IMR-90 (cell line): ENCODE measurements around the gene NPNT. TPM values are rescaled to one million over a fixed set of nuclear protein-coding genes. Genes with fewer than 3 reads are reported as not detected.

ENCODE experiments used
- ATAC-seq: fragments of 200-7000 bp; cut with Tn5 transposase; 2 replicates; pipeline ENCODE4 v1.9.1; 2020; ENCODE audit warnings: low read depth, mild to moderate bottlenecking, moderate library complexity
- BruUV-seq: library from RNA; stranded (reverse); fragments of 400-500 nt; replicated peaks from 2 replicates; lab custom pipeline; 2021; lab: Mats Ljungman, UMichigan
- CTCF ChIA-PET: fragments of 300-600 bp; formaldehyde crosslinking; extraction: SDS; loops from one replicate; lab custom pipeline; 2021; ENCODE audit warnings: antibody characterized with exemption; lab: Yijun Ruan, JAX
- POLR2A ChIA-PET: fragments of 300-600 bp; sonication (Branson Sonifier 250); formaldehyde crosslinking; loops from one replicate; lab custom pipeline; 2022; ENCODE audit warnings: antibody characterized with exemption; ENCODE audit not compliant: unreplicated experiment; lab: Charles Lee
- DNase-seq: peaks from one replicate; pipeline ENCODE4 v3.0.0; 2013
- H2AFZ ChIP-seq: replicated peaks from 2 replicates; pipeline ENCODE3; 2013; ENCODE audit warnings: low read length, mild to moderate bottlenecking; ENCODE audit not compliant: poor library complexity
- H2AK5ac ChIP-seq: 2 replicates; pipeline ENCODE4 v1.6.1; 2013; ENCODE audit warnings: low read depth, low read length, inconsistent platforms
- H2AK9ac ChIP-seq: replicated peaks from 2 replicates; pipeline ENCODE3; 2013; ENCODE audit warnings: mild to moderate bottlenecking, low read depth, low read length, moderate library complexity; ENCODE audit not compliant: poor library complexity
- H2BK120ac ChIP-seq: 2 replicates; pipeline ENCODE4 v1.6.1; 2013; ENCODE audit warnings: low read depth, low read length, inconsistent platforms
- H2BK15ac ChIP-seq: 3 replicates; pipeline ENCODE4 v1.6.1; 2013; ENCODE audit warnings: low read depth, low read length, inconsistent platforms
- H2BK20ac ChIP-seq: 2 replicates; pipeline ENCODE4 v1.6.1; 2013; ENCODE audit warnings: low read depth, mild to moderate bottlenecking, inconsistent platforms, low read length, moderate library complexity
- H2BK5ac ChIP-seq: 2 replicates; pipeline ENCODE4 v1.6.1; 2013; ENCODE audit warnings: mild to moderate bottlenecking, low read depth, low read length, inconsistent platforms; ENCODE audit not compliant: poor library complexity, severe bottlenecking
- H3K14ac ChIP-seq: replicated peaks from 2 replicates; pipeline ENCODE4 v1.6.1; 2013; ENCODE audit warnings: low read depth, low read length, inconsistent platforms
- H3K18ac ChIP-seq: 2 replicates; pipeline ENCODE4 v1.6.1; 2013; ENCODE audit warnings: low read depth, low read length, control low read depth
- H3K23ac ChIP-seq: 2 replicates; pipeline ENCODE4 v1.6.1; 2013; ENCODE audit warnings: low read depth, low read length, inconsistent platforms
- H3K27ac ChIP-seq: 2 replicates; pipeline ENCODE4 v1.5.1; 2013; ENCODE audit warnings: mild to moderate bottlenecking, control low read depth, low read length; ENCODE audit not compliant: insufficient read depth
- H3K27me3 ChIP-seq: 2 replicates; pipeline ENCODE4 v1.6.1; 2013; ENCODE audit warnings: low read length; ENCODE audit not compliant: control insufficient read depth, insufficient read depth
- H3K36me3 ChIP-seq: 2 replicates; pipeline ENCODE4 v1.6.1; 2013; ENCODE audit warnings: low read length, mixed read lengths; ENCODE audit not compliant: control insufficient read depth, insufficient read depth
- H3K4ac ChIP-seq: 2 replicates; pipeline ENCODE4 v1.6.1; 2013; ENCODE audit warnings: low read depth, low read length, inconsistent platforms
- H3K4me1 ChIP-seq: 2 replicates; pipeline ENCODE4 v1.6.1; 2013; ENCODE audit warnings: low read length, mixed read lengths; ENCODE audit not compliant: control insufficient read depth, insufficient read depth
- H3K4me2 ChIP-seq: 2 replicates; pipeline ENCODE4 v1.6.1; 2013; ENCODE audit warnings: low read depth, mild to moderate bottlenecking, control low read depth, low read length, moderate library complexity
- H3K4me3 ChIP-seq: 2 replicates; pipeline ENCODE4 v1.5.1; 2013; ENCODE audit warnings: low read depth, mild to moderate bottlenecking, control low read depth, low read length, moderate library complexity; ENCODE audit not compliant: insufficient read depth
- H3K56ac ChIP-seq: 2 replicates; pipeline ENCODE4 v1.6.1; 2013; ENCODE audit warnings: low read length, inconsistent platforms; ENCODE audit not compliant: insufficient read depth; ENCODE audit errors: extremely low read depth
- H3K79me1 ChIP-seq, 2 experiments: 2 replicates each; pipeline ENCODE4 v1.6.1; 2013; ENCODE audit warnings: low read length in 2 of 2, inconsistent platforms in 1 of 2, low read depth in 1 of 2
- H3K9ac ChIP-seq: 2 replicates; pipeline ENCODE4 v1.6.1; 2013; ENCODE audit warnings: low read depth, low read length, control low read depth
- H3K9me1 ChIP-seq: 2 replicates; pipeline ENCODE4 v1.6.1; 2013; ENCODE audit warnings: low read length, inconsistent platforms; ENCODE audit not compliant: insufficient read depth
- H3K9me3 ChIP-seq: 2 replicates; pipeline ENCODE4 v1.6.1; 2013; ENCODE audit warnings: low read length; ENCODE audit not compliant: control insufficient read depth, insufficient read depth
- H4K20me1 ChIP-seq: 2 replicates; pipeline ENCODE4 v1.6.1; 2013; ENCODE audit warnings: low read length, inconsistent platforms; ENCODE audit not compliant: insufficient read depth
- H4K5ac ChIP-seq: 2 replicates; pipeline ENCODE4 v1.6.1; 2013; ENCODE audit warnings: mild to moderate bottlenecking, low read depth, low read length, control low read depth
- H4K8ac ChIP-seq, 2 experiments: 2 replicates each; pipeline ENCODE4 v1.6.1; 2013; ENCODE audit warnings: low read depth in 2 of 2, low read length in 2 of 2, control low read depth in 1 of 2, inconsistent platforms in 1 of 2
- H4K91ac ChIP-seq: 2 replicates; pipeline ENCODE4 v1.6.1; 2013; ENCODE audit warnings: low read depth, low read length, inconsistent platforms; ENCODE audit not compliant: insufficient read depth
- BHLHE40 ChIP-seq: fragments of 150-350 bp; IDR thresholded peaks from 2 replicates; pipeline ENCODE4 v1.6.1; 2016; ENCODE audit warnings: mild to moderate bottlenecking, low read depth, low read length
- MAFK ChIP-seq: IDR thresholded peaks from 2 replicates; pipeline ENCODE4 v1.6.1; 2012; ENCODE audit warnings: low read depth, low read length, improper control_type of control experiment
- WGBS, 2 experiments: methylation state at CpG; one replicate each; pipeline versions ENCODE4 v1.1.5 to v1.1.7; 2013; ENCODE audit warnings: missing lambda C conversion rate in 2 of 2; ENCODE audit not compliant: insufficient read length in 1 of 2; ENCODE audit errors: extremely low coverage in 2 of 2; 5-methylcytosine and 5-hydroxymethylcytosine counted together
- dilution Hi-C: fragments of 300-500 bp; cut with HindIII; formaldehyde crosslinking; loops from one replicate; pipeline ENCODE4 v1.14.3; 2018; ENCODE audit warnings: low sequenced_read_pairs; ENCODE audit not compliant: unreplicated experiment
- in situ Hi-C: fragments of 300-500 bp; cut with MboI; formaldehyde crosslinking; loops from 3 replicates; pipeline ENCODE4 v1.14.3; 2019; ENCODE audit warnings: low sequenced_read_pairs, inconsistent platforms, mixed read lengths
- intact Hi-C: fragments of 100-400 bp; cut with micrococcal nuclease; formaldehyde crosslinking; loops from 2 replicates; pipeline ENCODE4 v1.10.0; 2022
- polyA plus RNA-seq, 3 experiments: library from polyadenylated mRNA; depleted of rRNA; stranded (reverse); fragments of >200 nt; gene quantifications; 2 replicates each; pipeline ENCODE4 v1.2.3, GENCODE V29; 2012; ENCODE audit warnings: low replicate concordance in 1 of 3
- total RNA-seq: library from RNA; depleted of rRNA; stranded (reverse); fragments of >200 nt; gene quantifications from 2 replicates; pipeline ENCODE4 v1.2.3, GENCODE V29; 2012

The NPNT gene
- total and polyA plus RNA-seq, 2 of the 4 experiments (the other 2 are of a cell fraction): not detected

DNA sequence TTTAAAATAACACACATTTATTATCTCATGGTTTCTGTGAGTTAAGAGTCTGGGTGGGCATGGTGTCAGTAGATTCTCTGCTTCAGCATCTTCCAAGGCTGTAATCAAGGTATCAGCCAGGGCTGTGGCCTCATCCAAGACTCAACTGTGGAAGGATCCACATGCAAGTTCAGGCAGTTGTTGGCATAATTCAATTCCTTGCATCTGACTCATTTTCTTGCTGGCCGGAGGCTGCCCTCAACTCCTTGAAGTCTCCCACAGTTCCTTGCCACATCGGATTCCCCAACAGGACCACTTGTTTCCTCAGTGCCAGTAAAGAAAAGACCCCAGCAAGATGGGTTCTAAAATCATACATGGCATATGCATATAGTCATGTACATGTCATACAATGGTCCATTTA is 93.4 kb downstream of the NPNT start:
- H3K56ac ChIP-seq: no peak overlapping the region
- H3K27ac ChIP-seq: no peak overlapping the region
- dilution Hi-C loops: no loop called here
- ChIA-PET CTCF (no interaction called here), POLR2A (no interaction called here)
- no peaks in the 10 kb centered on the region for H3K9me1 ChIP-seq
- H3K4me1 ChIP-seq: no peaks in the 10 kb centered on the region
- WGBS, 2 experiments: no CpG with 5 or more reads among the region's 2 CpGs
- intact Hi-C loops: no loop called here
- ATAC-seq: no peak
- H2BK120ac ChIP-seq: no peak overlapping the region
- H4K8ac ChIP-seq: no peak overlapping the region
- BruUV-seq: no TSS peak
- H3K9ac ChIP-seq: no peak overlapping the region
- no peak overlapping the region for H3K14ac ChIP-seq
- DNase-seq: no peak
- no peaks in the 10 kb centered on the region for H3K27me3 ChIP-seq
- no peak overlapping the region for H3K18ac ChIP-seq
- H3K4ac ChIP-seq: no peak overlapping the region
- no peak overlapping the region for H2AFZ ChIP-seq
- H3K79me1 ChIP-seq: no peaks in the 10 kb centered on the region
- H2BK15ac ChIP-seq: no peak overlapping the region
- no peak overlapping the region for H2AK9ac ChIP-seq
- in situ Hi-C loops: no loop called here
- H2BK20ac ChIP-seq: no peak overlapping the region
- H3K9me3 ChIP-seq: peaks cover 1% of the 10 kb centered on the region; the same call in 1 of the 2 replicates
- H3K4me2 ChIP-seq: no peak overlapping the region
- TF ChIP-seq BHLHE40 (no peak), MAFK (no peak)
- H3K4me3 ChIP-seq: no peak overlapping the region
- no peak overlapping the region for H2BK5ac ChIP-seq
- H3K23ac ChIP-seq: no peak overlapping the region
- no peak overlapping the region for H2AK5ac ChIP-seq
- H3K36me3 ChIP-seq: no peaks in the 10 kb centered on the region
- no peak overlapping the region for H4K91ac ChIP-seq
- H4K5ac ChIP-seq: no peak overlapping the region
- H4K20me1 ChIP-seq: no peaks in the 10 kb centered on the region
